Transverse colon (tissue), 3 donors: ENCODE results near the gene TRAF3.

ENCODE experiments used
- CTCF ChIP-seq, 5 experiments: fragments of 200-600 bp in 3 of 5; fragments of 450-650 bp in 2 of 5; sonication (generic) in 3 of 5; IDR thresholded peaks; 1 replicate in 2 of 5; 2 replicates in 3 of 5; pipeline ENCODE4 v1.5.1; 2016 to 2017; ENCODE audit warnings: antibody characterized with exemption in 5 of 5, inconsistent platforms in 3 of 5, mild to moderate bottlenecking in 2 of 5, moderate library complexity in 1 of 5
- EP300 ChIP-seq: sonication (generic); formaldehyde crosslinking; IDR thresholded peaks from one replicate; pipeline ENCODE4 v1.6.1; 2017; ENCODE audit warnings: antibody characterized with exemption, low read depth

GRCh38 chr14:102915292-102916110, 138.3 kb downstream of the TRAF3 start:
- no peak for TF ChIP-seq EP300
- TF ChIP-seq CTCF (IDR thresholded peaks at IDR 0.05), result no peak
